Stimulated activated CD4-positive, alpha-beta T cell treated with anti-CD3 and anti-CD28 coated beads, TNF-alpha, amount 100 ng/mL, for 4 hours (primary cell): ENCODE measurements around the gene MTOR.
"Not testable (repeated sequence)": the region's sequence is repeated elsewhere in the genome, so short reads cannot be mapped to it uniquely, and the experiment has no call there.

Experiments used
- DNase-seq, 3 experiments: peaks; one replicate each; pipeline ENCODE4 v3.0.0-alpha.2; 2020; ENCODE audit warnings: low read depth in 3 of 3

MTOR gene

DNA sequence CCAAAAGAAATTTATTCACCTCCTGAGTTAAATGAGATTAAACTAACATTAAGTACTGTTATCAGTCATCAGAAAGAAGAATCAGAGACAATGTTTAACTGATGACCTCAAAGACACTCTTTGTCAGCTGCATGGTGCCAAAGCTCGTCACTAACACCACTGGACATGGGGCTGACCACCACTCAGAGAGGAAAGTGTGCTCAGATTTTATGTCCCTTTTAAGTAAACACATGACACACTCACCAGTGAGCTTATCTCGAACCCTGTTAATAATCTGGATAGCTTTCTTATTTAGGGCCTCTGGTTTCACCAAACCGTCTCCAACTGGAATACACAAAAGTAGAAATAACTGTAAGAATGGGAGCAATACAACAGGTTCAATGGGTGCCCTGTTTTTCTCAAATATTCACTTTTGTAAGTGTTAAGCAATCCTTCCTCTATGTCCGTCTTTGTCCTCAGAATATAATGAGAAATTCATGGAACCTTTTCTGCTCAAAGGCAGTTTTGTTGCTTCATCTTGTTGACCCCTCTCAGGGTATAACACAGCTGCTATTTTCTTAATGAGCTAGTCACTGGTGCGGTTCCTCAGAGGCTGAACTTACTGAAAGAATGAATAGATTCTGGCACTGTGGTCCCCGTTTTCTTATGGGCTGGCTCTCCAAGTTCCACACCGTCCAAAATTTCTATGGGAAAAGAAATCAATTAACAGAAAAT lies 153.1 kb downstream of the MTOR start:
- DNase-seq, result no peak

DNA sequence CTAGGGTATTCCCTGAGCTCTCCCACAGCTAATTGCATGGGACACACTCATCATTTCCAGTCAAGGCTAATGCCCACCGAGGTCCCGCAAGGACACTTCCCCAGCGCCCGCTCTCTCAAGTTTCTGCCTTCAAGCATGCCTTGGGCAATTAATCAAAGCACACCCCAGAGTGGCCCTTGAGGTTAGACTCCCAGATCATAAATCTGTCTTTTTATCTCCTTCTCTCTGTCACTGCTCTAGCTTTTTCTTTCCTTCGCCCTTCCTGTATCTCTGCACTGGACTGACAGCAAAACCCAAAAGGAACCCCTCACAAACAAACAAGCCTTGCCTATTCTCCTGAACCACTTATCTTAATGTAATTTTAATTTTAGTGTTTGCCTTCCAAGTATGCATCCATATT lies 154.8 kb downstream of the MTOR start:
- DNase-seq, result no peak

DNA sequence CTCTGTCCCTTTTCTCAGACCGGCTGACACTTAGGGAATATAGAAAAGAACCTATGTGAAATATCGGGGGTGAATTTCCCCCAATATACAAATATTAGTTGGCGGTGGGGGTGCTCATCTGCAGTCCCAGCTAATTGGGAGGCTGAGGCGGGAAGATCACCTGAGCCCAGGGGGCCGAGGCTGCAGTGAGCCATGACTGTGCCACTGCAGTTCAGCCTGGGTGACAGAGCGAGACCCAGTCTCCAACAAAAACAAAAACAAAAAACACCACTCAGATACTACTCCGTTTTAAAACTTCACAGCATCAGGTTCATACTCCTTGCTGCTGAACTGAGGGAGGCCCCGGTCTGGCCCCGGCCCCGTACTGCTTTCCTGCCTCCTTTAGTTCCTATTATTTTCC lies 156.8 kb downstream of the MTOR start:
- no peak for DNase-seq

DNA sequence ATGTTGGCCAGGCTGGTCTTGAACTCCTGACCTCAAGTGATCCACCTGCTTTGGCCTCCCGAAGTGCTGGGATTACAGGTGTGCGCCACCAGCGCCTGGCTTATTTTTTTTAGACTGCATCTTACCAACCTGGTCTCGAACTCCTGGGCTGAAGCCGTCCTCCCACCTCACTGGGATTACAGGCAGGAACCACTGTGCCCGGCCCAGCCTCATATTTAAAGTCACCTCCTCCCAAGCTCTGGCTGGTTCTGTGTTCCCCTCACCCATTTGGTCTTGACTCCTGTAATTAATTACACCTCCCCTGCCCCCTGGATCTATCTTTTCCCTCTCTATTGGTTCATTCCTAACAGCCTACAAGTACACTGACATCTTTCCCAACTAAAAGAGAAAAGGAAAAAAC lies 161.0 kb downstream of the MTOR start:
- DNase-seq, result no peak

DNA sequence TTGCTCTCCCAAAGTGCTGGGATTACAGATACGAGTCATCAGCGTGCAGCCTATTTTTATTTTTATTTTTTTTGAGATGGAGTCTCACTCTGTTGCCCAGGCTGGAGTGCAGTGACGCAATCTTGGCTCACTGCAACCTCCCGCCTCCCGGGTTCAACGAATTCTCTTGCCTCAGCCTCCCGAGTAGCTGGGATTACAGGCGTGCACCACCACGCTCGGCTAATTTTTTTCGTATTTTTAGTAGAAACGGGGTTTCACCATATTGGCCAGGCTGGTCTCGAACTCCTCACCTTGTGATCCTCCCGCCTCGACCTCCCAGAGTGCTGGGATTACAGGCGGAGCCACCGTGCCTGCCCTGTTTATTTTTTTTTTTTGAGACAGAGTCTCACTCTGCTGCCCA lies 161.5 kb downstream of the MTOR start:
- DNase-seq, result not testable (repeated sequence)

DNA sequence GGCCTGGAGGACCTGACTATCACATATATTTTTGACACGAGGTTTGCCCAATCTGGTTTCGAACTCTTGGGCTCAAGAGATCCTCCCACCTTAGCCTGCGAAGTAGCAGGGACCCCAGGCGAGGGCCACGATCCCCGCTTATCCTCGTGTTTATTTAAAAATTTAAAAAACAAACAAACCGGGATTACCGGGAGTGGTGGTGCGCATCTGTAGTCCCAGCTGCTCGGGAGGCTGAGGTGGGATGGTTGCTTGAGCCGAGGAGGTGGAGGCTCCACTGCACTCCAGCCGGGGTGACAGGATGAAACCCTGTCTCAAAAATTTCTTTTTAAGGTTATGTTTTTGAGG lies 162.2 kb downstream of the MTOR start:
- no peak for DNase-seq

DNA sequence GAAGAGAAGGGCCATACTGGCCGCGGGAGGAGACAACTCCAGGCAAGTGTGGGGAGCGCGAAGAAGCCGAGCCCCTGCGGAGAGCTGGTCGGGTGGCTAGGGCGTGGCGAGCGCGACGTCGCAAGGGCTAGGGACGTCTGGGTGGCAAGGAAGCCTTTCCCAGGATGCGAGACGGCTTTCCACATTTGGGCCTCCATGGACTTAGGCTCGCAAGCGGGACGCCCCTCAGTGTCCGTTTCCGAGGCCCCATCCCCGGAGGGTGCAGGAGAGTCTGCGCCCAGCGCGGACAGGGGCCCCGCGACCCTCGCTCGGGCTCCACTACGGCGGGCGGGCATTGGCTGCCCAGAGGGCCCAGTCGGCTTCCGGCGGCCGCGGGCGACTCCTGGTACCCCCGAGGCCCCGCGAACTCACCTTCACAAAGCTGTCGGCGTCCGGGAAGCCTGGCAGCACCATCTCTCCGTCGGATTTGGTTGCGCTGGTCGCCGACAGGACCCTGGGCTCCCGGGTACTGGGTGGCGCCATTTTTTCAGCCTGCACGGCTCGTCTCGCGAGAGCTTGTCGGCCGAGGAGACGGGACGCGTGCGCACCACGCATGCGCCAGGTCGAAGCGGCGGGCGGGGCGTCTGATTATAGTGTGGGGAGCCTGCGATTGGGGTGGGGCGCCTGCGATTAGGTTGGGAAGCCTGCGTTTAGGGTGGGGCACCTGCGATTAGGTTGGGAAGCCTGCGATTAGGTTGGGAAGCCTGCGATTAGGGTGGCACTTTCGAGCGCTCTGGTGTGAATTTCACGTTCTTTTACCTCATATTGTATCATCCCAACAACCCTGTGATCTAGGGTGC lies 162.8 kb downstream of the MTOR start, which contains the start of gene EXOSC10:
Gene EXOSC10, minus strand, starts transcription at position 560 of the 839 bp plus-strand sequence. Its CDS starts 38 bp downstream, at position 522.
- peak; percentile 90 to 94 (median 92) for DNase-seq

DNA sequence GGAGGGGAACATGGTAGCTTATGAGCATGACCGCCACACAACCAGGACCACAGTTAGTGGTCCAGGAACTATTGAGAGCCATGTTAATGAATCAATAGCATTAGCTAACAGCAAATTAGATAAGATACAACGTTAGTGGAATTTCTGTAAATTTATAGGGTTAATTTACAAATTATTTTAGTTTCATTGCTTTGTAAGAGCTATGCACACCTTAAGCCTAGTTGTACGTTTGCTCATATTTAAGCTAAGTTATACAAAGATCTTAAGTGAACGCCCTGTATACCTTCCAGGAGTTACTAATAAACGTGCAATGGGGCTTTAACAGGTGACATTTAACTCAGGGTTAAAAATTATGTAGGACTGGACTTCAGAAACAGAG lies 163.4 kb downstream of the MTOR start:
- DNase-seq, result no peak

DNA sequence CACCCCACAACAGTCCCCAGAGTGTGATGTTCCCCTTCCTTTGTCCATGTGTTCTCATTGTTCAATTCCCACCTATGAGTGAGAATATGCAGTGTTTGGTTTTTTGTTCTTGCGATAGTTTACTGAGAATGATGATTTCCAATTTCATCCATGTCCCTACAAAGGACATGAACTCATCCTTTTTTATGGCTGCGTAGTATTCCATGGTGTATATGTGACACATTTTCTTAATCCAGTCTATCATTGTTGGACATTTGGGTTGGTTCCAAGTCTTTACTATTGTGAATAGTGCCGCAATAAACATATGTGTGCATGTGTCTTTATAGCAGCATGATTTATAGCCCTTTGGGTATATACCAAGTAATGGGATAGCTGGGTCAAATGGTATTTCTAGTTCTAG lies 178.6 kb downstream of the MTOR start:
- DNase-seq, result not testable (repeated sequence)

DNA sequence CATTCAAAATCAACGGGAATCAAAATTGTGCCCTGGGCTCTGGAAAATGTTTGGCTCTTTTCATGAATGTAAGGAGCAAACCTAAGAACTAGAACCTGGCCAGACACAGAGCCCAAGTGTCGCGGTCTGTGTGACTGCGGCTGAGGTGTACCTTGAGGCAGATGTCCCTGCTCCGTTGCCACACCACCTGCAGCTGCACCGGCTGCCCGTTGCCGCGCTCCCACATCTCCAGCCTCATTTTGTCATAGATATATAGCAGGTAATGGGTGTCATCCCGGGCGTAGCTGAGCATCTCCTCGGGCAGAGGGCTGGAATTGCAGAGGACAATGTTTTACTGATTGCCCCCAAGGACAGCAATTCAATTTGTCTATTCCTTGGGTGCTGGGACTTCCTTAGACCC lies 181.4 kb downstream of the MTOR start:
- no peak for DNase-seq

DNA sequence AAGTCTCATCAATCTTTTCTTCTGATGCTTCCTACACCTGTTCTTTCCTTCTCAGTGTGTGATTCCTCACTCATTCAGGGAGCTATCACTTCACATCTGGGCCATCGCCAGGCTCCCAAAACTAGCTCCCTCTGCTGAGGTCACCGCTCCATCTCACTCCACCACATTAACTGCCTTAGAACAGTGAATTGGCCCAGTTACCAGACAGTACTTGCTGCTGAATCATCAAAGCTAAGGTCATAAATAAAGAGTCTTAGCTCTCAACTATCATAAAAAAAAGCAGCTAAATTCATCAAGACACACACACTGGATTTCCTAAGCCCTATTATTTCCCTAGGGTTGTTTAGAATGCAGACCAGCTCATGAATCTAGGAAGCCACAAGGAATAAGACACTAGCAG lies 183.7 kb downstream of the MTOR start:
- DNase-seq, result no peak

DNA sequence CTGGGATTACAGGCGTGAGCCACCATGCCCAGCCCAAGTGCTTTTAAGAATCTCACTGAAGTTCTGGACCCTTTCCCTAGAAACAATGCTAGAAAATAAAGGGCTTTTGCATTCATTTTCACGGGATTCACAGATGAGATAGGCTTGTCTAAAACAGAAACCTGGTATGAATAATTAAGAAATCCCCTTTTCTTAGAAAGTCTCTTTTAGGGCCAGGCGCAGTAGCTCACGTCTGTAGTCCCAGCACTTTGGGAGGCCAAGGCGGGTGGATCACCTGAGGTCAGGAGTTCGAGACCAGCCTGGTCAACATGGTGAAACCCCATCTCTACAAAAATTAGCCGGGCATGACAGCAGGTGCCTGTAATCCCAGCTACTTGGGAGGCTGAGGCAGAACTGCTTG lies 189.0 kb downstream of the MTOR start:
- not testable (repeated sequence) for DNase-seq

DNA sequence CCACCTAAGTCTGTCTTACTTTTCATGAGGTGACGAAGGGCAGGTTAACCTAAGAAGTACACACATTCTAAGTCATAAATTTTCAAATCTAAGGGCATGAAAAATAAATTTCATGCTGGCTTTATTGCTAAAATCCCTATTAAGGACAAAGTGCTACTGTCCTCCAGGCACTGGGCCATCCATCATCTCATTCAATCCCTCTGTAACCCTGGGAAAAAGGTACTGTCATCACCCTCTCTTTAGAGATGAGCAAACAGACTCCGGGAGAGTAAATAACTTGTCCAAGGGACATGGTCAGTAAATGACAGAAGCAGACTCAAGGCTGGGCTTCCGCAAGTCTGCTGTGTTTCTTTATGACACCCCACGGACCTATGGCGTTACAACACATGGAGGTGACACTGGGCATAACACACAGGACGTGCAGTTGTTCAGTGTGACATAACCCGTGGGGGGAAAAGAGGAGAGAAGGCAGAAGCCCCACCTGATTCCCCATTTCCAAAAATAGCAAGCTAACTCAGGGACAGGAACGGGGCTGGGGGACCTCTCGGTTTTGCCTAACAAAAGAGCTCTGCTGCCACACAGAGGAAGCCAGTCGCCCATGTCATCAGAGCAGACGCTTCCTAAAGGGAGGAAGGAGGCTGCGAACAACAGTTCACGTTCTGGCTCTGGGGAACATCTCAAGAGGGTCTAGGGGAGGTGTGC lies 190.0 kb downstream of the MTOR start:
- no peak for DNase-seq

DNA sequence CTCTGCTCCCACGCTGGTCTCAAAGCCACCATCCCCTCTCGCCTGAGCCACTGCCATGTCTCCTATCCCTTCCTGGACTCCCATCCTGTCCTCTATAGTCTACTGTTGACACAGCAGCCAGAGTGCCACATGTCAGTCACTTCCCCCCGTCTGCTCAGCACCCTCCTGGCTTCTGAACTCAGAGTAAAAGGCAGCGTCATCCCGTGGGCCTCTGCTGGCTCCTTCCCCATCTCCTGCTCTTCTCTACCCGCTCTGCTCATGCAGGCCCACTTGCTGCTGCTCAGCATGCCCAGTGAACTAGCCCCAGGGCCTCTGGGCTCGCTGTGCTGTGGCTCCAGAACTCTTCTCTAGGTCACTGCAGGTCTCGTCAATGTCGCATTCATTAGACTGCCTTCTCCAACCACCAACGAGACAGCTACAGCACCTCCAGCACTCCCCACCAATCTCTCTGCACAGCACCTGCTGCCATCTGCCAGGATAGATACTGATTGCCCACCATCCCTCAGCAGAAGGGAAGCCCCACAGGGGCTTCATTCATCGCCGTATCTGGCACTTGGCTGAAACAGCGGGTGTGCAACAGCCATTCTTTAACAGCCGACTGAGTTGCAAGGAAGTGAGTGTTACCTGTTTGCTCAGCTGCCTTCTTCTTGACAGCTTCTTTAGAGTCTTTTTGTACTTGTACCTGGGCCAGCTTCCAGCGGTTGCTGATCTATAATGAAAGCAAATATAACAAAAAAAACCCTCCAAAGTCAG lies 190.7 kb downstream of the MTOR start:
- DNase-seq, result no peak

DNA sequence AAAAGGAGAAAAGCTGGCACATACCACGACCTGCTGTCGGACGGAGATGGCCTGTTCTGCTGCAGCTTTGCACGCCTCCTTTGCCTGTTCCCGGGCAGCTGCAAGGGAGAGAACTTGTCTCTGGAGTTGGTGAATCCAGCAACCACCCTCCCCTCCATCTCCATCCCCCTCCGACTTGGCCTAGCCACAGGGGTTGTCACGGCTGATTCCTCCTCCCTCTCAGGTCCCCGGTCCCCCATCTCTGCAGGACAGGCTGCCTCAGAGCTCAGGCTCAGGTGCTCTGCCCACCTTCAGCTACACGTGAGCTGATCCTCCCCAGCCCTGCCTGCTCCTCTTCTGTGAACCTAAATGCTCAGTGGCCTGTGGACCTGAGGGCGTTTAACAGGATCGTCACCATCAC lies 191.5 kb downstream of the MTOR start:
- DNase-seq, result no peak

DNA sequence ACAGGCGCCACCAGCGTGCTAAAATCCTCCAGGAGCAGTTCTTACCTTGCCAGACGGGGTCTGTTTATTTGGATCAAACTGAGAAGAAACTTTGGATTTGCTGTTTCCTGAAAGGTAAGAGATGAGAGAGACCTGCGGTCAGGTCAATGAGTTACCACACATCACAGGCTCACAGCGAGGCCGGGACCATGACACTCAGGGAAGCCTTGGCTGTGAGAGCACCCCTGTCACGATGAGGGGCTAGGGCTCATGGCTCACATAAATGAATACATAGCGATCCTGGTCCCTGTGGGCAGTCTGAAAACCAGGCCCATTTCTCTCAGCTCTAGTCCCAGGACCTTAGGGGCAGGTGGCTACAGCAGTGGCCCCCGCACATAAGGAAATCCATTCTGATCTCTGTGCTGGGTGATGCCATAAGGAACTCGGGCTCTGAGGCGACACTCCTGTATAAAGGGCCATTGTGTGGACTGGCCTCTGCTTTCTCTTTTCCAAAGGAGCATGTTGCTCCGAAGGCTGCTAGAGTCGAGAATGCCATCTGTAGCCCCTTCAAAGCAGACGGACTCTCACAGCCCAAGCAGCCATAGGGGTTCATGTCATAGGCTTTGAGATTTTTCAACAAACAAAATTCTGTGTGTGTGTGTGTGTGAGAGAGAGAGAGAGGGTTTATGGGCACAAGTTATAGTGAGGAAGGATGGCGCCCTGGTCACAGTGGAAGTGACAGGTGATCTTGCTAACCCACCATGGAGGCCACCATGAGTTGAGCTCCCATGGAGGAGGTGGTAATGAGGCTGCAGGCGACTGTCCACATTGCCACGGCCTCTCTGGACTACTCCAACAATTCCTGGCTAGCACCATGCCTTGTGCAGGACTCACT lies 193.5 kb downstream of the MTOR start:
- no peak for DNase-seq

DNA sequence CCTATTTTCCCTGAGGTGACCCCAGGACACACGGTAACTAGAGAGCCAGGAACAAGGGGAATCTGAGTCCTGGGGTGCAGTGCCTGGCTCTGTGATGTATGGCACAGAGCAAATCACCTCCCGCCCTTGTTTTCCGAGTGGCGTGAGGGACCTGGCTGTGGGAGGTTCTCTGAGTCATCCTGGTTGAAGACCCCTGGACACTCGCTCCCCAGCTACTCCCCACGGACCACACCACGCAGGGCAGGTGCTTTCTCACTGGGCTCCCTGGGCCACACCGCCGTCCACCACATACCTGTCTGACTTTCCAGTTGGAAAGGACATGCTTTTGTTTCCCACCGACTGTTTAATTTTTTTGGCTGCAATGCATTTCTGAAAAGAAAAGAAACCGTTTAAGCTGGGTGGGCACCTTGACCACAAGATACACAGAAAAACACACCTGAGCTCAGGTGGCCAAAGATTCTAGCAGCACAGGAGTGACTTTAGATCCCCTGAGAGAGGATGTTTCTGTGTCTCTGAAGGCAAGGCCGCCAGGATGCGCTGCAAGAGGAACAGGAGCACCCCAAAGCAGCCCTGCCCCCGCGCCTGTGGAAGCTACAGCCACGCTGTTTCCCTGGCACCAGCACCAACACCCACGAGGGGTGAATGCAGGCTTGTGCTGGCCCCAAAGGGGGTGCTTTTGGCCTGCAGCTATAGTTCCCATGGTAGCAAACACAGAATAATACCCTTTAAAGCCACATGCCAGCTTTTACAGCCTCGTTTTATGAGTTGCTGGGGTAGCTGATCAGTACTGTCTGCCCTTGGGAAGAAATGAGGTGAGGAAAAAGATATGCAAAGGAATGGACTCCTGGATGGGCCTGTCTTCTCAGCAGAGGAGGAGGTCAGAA lies 194.4 kb downstream of the MTOR start:
- DNase-seq, result no peak

DNA sequence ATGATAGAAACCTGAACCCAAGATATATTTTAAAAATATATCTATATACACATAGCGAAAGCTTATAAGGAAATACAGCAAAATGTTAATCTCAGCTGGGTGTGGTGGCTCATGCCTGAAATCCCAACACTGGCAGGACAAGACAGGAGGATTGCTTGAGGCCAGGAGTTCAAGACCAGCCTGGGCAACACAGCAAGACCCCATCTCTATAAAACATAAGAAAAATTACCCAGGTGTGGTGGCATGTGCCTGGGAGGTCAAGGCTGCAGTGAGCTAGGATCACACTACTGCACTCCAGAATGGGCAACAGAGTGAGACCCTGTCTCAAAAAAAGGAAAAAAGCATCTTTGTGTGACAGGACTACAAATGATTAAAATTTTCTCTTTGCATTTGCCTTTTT lies 196.6 kb downstream of the MTOR start:
- no peak for DNase-seq

DNA sequence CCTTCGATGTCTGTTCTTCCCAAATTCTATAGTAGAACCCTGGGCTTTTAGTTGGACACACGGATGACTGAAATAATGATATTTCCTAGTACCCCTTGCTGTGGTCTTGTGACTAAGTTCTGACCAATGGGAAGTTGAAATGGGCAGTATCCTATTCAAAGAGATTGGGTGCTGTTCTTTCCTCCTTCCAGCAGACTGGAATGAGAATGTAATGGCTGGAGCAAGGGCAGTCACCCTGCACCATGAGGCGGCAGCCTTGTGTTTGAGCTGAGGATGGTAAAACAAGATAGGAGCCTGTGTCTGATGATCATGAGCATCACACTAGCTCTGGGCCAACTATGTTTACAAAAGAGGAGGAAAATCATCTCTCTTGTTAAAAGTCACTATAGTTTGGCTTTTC lies 197.4 kb downstream of the MTOR start:
- no peak for DNase-seq

DNA sequence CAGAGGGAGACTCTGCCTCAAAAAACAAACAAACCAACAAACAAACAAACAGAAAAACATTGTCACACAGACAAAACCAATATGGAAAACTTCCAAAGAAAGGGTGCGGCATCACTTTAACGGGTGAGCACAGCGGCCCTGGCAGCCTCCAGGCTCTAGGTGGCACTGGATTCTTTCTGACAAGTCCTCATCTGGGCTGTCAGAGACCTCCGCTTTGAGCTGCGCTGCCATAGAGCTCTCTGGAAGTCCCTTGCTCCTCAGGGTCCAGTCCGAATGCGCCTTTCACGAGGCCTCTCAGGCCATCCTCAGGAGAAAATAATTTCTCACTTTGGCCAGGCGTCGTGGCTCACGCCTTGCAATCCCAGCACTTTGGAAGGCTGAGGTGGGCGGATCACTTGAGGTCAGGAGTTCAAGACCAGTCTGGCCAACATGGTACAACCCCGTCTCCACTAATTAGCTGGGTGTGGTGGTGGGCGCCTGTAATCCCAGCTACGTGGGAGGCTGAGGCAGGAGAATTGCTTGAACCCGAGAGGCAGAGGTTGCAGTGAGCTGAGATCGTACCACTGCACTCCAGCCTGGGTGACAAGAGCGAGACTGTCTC lies 198.3 kb downstream of the MTOR start:
- DNase-seq, result not testable (repeated sequence)
